HepG2 (cell line): ENCODE measurements around the gene CRIM1.

Experiments used
- BHLHE40 ChIP-seq: IDR thresholded peaks from 2 replicates; pipeline ENCODE4 v1.6.1; 2011; ENCODE audit warnings: low read length, improper control_type of control experiment
- CREM ChIP-seq, 2 experiments: sonication (generic) in 1 of 2; formaldehyde crosslinking in 1 of 2; IDR thresholded peaks; 2 replicates each; pipeline versions ENCODE4 v1.4.0 to v1.6.1; 2016 to 2020; ENCODE audit warnings: antibody characterized with exemption in 1 of 2, mild to moderate bottlenecking in 1 of 2, missing genetic modification reagents in 1 of 2
- DBP ChIP-seq: sonication (generic); formaldehyde crosslinking; IDR thresholded peaks from 2 replicates; pipeline ENCODE4 v1.4.0; 2020; ENCODE audit warnings: missing genetic modification reagents; ENCODE audit errors: not compliant biosample characterization
- RAD51 ChIP-seq: fragments of 450-650 bp; IDR thresholded peaks from 2 replicates; pipeline ENCODE4 v1.6.1; 2016; ENCODE audit warnings: borderline replicate concordance
- RFX5 ChIP-seq: IDR thresholded peaks from 2 replicates; pipeline ENCODE4 v1.6.1; 2011; ENCODE audit warnings: low read depth, low read length, improper control_type of control experiment

- no peak for TF ChIP-seq RFX5
- no peak for TF ChIP-seq CREM (IDR thresholded peaks at IDR 0.05)
- TF ChIP-seq CREM (CRISPR knock-in tag; IDR thresholded peaks at IDR 0.05): no peak
- no peak for TF ChIP-seq BHLHE40
- no peak for TF ChIP-seq RAD51
- no peak for TF ChIP-seq DBP (CRISPR knock-in tag)
Observed at GRCh38 chr2:36468463-36469105, 113.0 kb downstream of the CRIM1 start.
